ENCODE results near the gene ATAD1.
"Not testable (repeated sequence)": the region's sequence is repeated elsewhere in the genome, so short reads cannot be mapped to it uniquely, and the experiment has no call there.

The ATAD1 gene

GRCh38 chr10:87817609-87818504, at the start of gene ATAD1:
Gene ATAD1, minus strand, starts transcription at chr10:87818226. Its CDS starts 3,627 bp downstream, at chr10:87814599.
- peak; percentile 16 for FAIRE-seq

- peak; percentile 68 for FAIRE-seq
Observed at GRCh38 chr10:87867453-87867852, 49.4 kb upstream of the ATAD1 start.

DNA sequence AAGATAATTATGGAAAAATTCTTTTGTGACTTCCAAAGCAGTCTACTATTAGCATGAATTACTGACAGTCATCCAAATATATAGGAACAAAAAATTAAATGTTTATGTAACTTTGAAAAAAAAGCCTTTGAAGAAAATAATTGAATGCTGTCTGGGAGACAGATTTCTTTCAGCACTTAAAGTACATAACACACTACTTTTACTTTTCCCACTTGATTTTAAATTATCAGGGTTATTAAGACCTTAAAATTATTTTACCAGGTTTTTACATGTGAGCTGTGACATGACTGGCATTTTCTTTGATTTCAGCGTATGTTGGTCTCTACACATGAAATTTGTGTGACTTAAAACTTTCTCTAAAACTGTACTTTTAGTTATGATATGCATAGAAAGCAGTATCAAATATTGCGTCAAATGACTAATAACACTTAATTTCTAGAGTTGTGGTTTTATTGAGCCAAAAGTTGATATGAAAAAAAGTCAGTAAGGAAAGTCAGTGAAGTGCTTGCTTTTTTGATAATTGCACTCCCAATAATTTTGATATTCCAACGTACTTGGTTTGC, 48.5 kb upstream of the ATAD1 start:
- FAIRE-seq, result peak; percentile 9

DNA sequence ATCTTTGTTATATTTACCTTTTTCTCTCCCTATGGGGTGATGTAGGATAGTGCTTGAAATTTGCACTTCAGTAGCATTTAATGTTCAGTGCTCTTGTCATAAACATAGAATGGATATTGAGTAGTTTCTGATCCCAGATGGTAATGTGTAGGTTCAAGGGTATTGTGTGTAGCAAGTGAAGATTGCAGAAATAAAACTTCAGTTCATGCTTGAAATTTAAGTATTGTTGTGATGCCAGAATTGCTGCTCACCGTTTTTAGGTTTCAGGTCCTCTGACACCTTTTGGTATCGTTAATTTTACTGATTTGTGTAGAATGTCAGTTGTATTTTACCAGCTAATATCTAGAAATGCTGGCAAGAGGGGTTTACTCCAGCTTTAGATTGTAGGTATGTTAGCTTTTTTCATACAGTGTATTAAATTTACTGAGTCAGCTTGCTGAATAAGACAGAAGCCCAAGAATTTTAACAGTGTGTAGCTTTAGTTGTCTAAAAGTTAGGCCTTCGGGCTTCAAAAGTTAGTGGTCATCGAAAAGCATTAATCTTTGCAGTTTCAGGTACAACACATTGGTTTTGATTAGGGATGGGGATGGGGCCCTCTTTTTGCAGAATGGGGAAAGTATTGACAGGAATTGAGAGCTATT, 47.3 kb upstream of the ATAD1 start:
- no peak for FAIRE-seq

DNA sequence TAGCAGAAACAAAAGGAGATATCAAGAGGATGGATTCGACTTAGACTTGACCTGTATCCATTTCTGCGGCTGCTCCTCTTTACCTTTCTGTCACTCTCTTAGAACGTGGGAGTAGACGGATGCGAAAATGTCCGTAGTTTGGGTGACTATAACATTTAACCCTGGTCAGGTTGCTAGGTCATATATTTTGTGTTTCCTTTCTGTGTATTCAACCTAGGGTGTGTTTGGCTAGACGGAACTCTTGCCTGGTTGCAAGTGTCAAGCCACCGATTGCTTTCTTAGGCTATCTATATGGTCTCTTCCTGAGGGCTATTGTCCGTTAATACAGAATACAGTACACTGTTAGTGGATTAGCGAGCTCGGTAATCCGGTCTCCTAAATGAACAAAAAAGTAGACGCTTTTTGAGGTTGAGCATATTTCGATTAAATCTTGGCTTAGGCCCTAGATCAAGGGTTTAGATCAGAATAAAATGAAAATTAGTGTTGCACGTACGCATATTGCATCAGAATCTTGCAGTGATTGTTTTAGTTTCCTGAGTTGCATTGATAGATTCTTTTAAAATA, 46.6 kb upstream of the ATAD1 start:
- FAIRE-seq, result no peak

DNA sequence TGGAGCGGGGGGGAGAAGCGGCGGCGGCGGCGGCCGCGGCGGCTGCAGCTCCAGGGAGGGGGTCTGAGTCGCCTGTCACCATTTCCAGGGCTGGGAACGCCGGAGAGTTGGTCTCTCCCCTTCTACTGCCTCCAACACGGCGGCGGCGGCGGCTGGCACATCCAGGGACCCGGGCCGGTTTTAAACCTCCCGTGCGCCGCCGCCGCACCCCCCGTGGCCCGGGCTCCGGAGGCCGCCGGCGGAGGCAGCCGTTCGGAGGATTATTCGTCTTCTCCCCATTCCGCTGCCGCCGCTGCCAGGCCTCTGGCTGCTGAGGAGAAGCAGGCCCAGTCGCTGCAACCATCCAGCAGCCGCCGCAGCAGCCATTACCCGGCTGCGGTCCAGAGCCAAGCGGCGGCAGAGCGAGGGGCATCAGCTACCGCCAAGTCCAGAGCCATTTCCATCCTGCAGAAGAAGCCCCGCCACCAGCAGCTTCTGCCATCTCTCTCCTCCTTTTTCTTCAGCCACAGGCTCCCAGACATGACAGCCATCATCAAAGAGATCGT, 46.0 kb upstream of the ATAD1 start:
- FAIRE-seq, result not testable (repeated sequence)

DNA sequence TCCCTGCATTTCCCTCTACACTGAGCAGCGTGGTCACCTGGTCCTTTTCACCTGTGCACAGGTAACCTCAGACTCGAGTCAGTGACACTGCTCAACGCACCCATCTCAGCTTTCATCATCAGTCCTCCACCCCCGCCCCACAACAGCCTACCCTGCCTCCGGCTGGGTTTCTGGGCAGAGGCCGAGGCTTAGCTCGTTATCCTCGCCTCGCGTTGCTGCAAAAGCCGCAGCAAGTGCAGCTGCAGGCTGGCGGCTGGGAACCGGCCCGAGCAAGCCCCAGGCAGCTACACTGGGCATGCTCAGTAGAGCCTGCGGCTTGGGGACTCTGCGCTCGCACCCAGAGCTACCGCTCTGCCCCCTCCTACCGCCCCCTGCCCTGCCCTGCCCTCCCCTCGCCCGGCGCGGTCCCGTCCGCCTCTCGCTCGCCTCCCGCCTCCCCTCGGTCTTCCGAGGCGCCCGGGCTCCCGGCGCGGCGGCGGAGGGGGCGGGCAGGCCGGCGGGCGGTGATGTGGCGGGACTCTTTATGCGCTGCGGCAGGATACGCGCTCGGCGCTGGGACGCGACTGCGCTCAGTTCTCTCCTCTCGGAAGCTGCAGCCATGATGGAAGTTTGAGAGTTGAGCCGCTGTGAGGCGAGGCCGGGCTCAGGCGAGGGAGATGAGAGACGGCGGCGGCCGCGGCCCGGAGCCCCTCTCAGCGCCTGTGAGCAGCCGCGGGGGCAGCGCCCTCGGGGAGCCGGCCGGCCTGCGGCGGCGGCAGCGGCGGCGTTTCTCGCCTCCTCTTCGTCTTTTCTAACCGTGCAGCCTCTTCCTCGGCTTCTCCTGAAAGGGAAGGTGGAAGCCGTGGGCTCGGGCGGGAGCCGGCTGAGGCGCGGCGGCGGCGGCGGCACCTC, 45.3 kb upstream of the ATAD1 start, which contains the start of the genes KLLN and PTEN:
TSS of gene KLLN (minus strand) at position 481 of the 891 bp plus-strand sequence. CDS start 1,046 bp downstream, outside the sequence.
TSS of gene PTEN (plus strand) at position 573 of the 891 bp plus-strand sequence. CDS start 845 bp downstream, outside the sequence.
- no peak for FAIRE-seq

GRCh38 chr10:87862679-87863052, 44.6 kb upstream of the ATAD1 start:
- FAIRE-seq, result no peak

- peak; percentile 46 for FAIRE-seq
Observed at GRCh38 chr10:87861953-87862678, 44.1 kb upstream of the ATAD1 start.

DNA sequence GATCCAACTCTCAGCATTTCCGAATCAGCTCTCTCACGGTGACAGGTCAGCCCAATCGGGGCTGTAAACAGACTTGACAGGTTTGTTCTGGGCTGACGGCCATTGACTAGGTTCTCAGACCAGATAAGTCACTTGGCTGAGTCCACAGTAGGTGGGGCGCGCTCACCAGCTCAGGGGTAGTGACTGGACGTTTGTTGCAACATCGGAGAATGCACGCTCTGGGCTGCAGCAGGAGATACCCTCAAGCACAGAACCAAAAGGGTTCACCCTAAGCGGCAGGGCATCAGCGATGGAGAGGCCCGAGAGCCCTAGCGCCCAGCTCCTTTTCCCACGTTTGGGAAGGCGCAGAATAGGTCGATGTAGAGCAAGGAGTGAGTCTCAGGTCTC, 43.5 kb upstream of the ATAD1 start:
- FAIRE-seq, result no peak

GRCh38 chr10:87860816-87861403, 42.9 kb upstream of the ATAD1 start:
- no peak for FAIRE-seq

GRCh38 chr10:87860156-87860795, 42.2 kb upstream of the ATAD1 start:
- FAIRE-seq, result peak; percentile 72

DNA sequence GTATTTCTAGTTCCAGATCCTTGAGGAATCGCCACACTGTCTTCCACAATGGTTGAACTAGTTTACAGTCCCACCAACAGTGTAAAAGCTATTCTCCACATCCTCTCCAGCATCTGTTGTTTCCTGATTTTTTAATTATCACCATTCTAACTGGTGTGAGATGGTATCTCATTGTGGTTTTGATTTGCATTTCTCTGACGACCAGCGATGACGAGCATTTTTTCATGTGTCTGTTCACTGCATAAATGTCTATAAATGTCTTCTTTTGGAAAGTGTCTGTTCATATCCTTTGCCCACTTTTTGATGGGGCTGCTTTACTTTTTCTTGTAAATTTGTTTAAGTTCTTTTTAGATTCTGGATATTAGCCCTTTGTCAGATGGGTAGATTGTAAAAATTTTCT, 37.6 kb upstream of the ATAD1 start:
- not testable (repeated sequence) for FAIRE-seq

GRCh38 chr10:87855247-87855646, 37.2 kb upstream of the ATAD1 start:
- FAIRE-seq, result not testable (repeated sequence)

- peak; percentile 21 for FAIRE-seq
Observed at GRCh38 chr10:87852089-87852488, 34.1 kb upstream of the ATAD1 start.

DNA sequence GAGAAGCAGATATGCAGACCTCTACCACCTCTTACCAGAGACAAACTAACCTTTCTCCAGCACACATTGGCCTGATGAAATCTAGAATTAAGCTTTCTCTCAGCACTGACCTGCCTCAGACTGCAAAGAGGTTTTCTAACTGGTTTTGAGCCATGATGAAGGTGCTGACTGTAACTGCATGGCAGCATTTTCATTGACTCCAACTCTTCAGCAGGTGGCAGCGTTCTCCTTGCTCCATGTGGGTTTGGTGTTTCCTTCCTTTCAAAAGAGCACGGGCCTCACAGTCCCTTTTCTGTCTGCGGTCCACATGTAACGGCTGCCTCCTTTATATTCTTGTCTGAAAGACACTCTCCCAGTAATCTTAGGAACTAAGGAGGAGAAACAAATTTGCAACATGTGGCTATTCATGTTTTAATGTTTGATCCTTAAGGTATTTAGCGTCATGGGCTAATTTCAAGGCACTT, 32.7 kb upstream of the ATAD1 start:
- peak; percentile 68 for FAIRE-seq

GRCh38 chr10:87849001-87849400, 31.0 kb upstream of the ATAD1 start:
- no peak for FAIRE-seq

GRCh38 chr10:87847550-87847949, 29.5 kb upstream of the ATAD1 start:
- no peak for FAIRE-seq

DNA sequence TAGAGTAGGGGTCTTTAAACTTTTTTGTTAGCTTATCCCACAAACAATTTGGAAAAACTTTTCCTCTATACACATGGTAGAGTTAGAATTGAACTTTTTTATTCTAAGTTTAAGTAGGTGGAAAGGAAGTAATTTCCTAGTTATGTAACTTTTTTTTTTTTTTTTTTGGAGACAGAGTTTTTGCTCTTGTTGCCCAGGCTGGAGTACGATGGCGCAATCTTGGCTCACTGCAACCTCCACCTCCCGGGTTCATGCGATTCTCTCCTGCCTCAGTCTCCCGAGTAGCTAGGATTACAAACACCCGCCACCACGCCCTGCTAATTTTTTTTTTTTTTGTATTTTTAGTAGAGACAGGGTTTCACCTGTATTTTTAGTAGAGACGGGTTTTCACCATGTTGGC, 28.7 kb upstream of the ATAD1 start:
- FAIRE-seq, result not testable (repeated sequence)

DNA sequence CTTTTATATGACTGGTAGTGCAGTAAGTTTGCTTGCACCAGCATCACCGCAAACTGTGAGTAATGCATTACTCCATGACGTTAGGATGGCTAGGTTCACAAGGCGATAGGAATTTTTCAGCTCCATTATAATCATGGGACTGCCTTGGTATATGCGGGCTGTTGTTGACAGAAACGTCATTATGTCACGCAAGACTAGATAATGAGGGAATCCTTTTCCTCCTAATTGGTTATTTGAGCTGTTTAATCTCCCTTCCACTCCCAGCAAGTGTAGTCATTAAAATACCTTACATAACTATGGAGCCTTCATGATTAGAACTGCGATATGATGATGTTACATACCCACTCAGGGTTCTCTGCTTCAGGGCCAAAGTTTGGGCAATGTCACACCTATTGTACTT, 28.0 kb upstream of the ATAD1 start:
- no peak for FAIRE-seq
